Measurements from ENCODE around the gene THAP10. TPM values are rescaled to one million over a fixed set of nuclear protein-coding genes. Genes with fewer than 3 reads are reported as not detected.

THAP10 gene
- total RNA-seq, 3 donors from 2014 or later = not detected

GRCh38 chr15:70853318-70853972 is 38.8 kb downstream of the THAP10 start:
- Mint-ChIP-seq H3K27me3 (ENCODE audit: low read depth) (peaks cover 63% of the 10 kb centered on the region), H3K4me1 (ENCODE audit: low read depth) (peaks cover 7% of the 10 kb centered on the region), H3K9me3 (no peaks in the 10 kb centered on the region), H3K36me3 (ENCODE audit: insufficient read depth) (no peaks in the 10 kb centered on the region), H3K4me3 (peak overlapping the region; percentile 67)
- DNase-seq (no peak), ATAC-seq (peak; percentile 65 to 67)

DNA sequence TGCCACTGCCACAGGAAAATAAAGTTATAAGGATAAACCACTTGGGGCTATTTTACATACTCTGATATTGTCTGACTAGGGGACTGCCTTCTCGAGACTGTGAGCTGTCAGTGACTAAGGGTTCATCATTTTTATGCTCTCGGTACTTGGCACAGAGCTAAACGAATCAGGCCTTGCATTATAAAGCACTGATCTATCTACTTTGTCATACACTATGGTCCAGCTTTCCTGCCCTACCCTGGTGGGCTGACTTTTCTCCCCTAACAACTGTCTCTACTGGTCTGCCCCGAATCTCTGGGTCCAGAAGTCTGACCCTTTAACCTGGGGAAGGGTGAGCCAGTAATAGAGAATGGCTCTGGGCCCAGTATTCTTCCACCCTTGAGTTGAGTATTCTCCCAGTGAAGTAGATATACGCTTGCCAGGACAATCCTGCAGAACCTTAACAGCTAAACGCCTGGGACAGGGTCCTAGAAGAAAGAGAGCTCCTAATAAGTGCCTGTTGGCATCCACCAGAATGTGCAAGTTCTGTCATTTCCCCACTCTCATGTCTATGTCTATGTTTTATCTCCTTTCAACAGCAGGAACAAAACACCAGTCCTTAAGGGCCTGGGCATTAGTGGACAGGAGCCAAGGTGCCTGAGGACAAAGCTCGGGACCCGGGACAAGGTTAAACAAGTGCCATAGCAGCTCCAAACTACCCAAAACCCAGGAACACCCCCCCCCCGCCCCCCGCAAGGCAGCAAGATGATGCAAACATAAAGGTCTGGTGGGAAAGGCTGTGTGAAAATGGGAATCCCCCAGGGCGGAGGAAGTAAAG is 39.5 kb downstream of the THAP10 start:
- H3K4me3 Mint-ChIP-seq = peak overlapping the region; percentile 67
- peaks cover 7% of the 10 kb centered on the region for H3K4me1 Mint-ChIP-seq (ENCODE audit: low read depth)
- ATAC-seq = no peak

GRCh38 chr15:70851889-70852288 is 40.3 kb downstream of the THAP10 start:
- H3K4me1 Mint-ChIP-seq (ENCODE audit: low read depth) = peaks cover 7% of the 10 kb centered on the region
- no peak for ATAC-seq
- DNase-seq = no peak
- peaks cover 73% of the 10 kb centered on the region for H3K27me3 Mint-ChIP-seq (ENCODE audit: low read depth)
- H3K4me3 Mint-ChIP-seq = no peak overlapping the region
- H3K36me3 Mint-ChIP-seq (ENCODE audit: insufficient read depth) = no peaks in the 10 kb centered on the region
- no peaks in the 10 kb centered on the region for H3K9me3 Mint-ChIP-seq

More for the DNA sequence above, 39.5 kb downstream of the THAP10 start:
- Mint-ChIP-seq H3K36me3 (ENCODE audit: insufficient read depth) (no peaks in the 10 kb centered on the region), H3K9me3 (no peaks in the 10 kb centered on the region), H3K27me3 (ENCODE audit: low read depth) (peaks cover 70% of the 10 kb centered on the region)
- no peak for DNase-seq

- Mint-ChIP-seq H3K4me3 (no peak overlapping the region), H3K4me1 (ENCODE audit: low read depth) (no peaks in the 10 kb centered on the region), H3K9me3 (no peaks in the 10 kb centered on the region), H3K36me3 (ENCODE audit: insufficient read depth) (no peaks in the 10 kb centered on the region), H3K27me3 (ENCODE audit: low read depth) (peaks cover 34% of the 10 kb centered on the region)
- ATAC-seq (no peak), DNase-seq (no peak)
Measured at GRCh38 chr15:70845602-70846360, 46.5 kb downstream of the THAP10 start.

DNA sequence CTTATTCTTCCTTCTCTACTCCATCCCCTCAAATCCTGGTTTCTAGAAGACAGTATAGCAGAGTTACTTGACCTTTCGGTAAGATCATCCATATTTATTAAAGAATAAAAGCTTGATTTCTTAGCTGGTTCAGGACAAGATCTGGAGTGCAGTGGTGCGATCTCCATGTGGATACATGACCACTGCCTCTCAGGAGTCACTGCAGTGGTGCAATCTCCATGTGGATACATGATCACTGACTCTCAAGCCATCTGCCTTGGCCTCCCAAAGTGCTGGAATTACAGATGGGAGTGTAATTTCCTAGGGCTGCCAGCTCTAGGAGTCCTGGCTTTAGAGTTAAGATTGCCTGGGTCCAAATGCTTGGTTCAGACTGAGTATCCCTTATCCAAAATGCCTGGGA is 54.8 kb downstream of the THAP10 start:
- no peak for DNase-seq
- Mint-ChIP-seq H3K9me3 (no peaks in the 10 kb centered on the region), H3K36me3 (ENCODE audit: insufficient read depth) (no peaks in the 10 kb centered on the region), H3K4me1 (ENCODE audit: low read depth) (no peaks in the 10 kb centered on the region), H3K27me3 (ENCODE audit: low read depth) (peaks cover 7% of the 10 kb centered on the region), H3K4me3 (no peak overlapping the region)
- ATAC-seq = no peak

GRCh38 chr15:70835841-70836240 is 56.4 kb downstream of the THAP10 start:
- Mint-ChIP-seq H3K9me3 (no peaks in the 10 kb centered on the region), H3K36me3 (ENCODE audit: insufficient read depth) (no peaks in the 10 kb centered on the region), H3K4me3 (no peak overlapping the region), H3K4me1 (ENCODE audit: low read depth) (no peaks in the 10 kb centered on the region), H3K27me3 (ENCODE audit: low read depth) (peaks cover 7% of the 10 kb centered on the region)
- no peak for DNase-seq
- no peak for ATAC-seq

- no peak for ATAC-seq
- Mint-ChIP-seq H3K9me3 (no peaks in the 10 kb centered on the region), H3K36me3 (ENCODE audit: insufficient read depth) (no peaks in the 10 kb centered on the region), H3K4me3 (no peak overlapping the region), H3K4me1 (ENCODE audit: low read depth) (no peaks in the 10 kb centered on the region), H3K27me3 (ENCODE audit: low read depth) (peaks cover 7% of the 10 kb centered on the region)
- DNase-seq = no peak
Measured at GRCh38 chr15:70835415-70835814, 56.8 kb downstream of the THAP10 start.

DNA sequence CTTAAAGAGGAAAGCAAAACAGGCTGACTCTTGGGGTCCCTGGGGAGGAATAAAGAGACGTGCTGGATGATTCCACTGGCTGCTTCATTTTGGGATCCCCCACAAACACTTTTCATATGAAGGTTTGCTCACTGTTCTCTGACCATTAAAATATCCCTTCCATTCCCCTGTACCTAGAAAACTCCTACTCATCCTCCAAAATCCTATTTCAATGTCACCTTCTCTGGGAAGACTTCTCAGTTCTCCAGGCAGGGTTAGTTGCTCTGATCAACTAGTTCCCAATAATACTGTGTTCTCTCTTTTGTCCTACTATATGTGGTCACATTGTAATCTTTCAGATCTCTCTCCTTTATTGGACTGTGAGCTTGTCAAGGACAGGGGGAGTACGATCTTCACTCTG is 57.2 kb downstream of the THAP10 start:
- H3K4me1 Mint-ChIP-seq (ENCODE audit: low read depth) = no peaks in the 10 kb centered on the region
- H3K9me3 Mint-ChIP-seq = no peaks in the 10 kb centered on the region
- no peaks in the 10 kb centered on the region for H3K36me3 Mint-ChIP-seq (ENCODE audit: insufficient read depth)
- ATAC-seq (no peak), DNase-seq (no peak)
- peaks cover 7% of the 10 kb centered on the region for H3K27me3 Mint-ChIP-seq (ENCODE audit: low read depth)
- H3K4me3 Mint-ChIP-seq = no peak overlapping the region

- no peak for DNase-seq
- Mint-ChIP-seq H3K36me3 (ENCODE audit: insufficient read depth) (no peaks in the 10 kb centered on the region), H3K27me3 (ENCODE audit: low read depth) (peaks cover 14% of the 10 kb centered on the region), H3K9me3 (no peaks in the 10 kb centered on the region), H3K4me3 (no peak overlapping the region), H3K4me1 (ENCODE audit: low read depth) (no peaks in the 10 kb centered on the region)
- ATAC-seq = no peak
Measured at GRCh38 chr15:70833861-70834765, 58.1 kb downstream of the THAP10 start.

GRCh38 chr15:70833422-70833821 is 58.8 kb downstream of the THAP10 start:
- Mint-ChIP-seq H3K4me1 (ENCODE audit: low read depth) (no peaks in the 10 kb centered on the region), H3K4me3 (no peak overlapping the region), H3K36me3 (ENCODE audit: insufficient read depth) (no peaks in the 10 kb centered on the region), H3K27me3 (ENCODE audit: low read depth) (peaks cover 14% of the 10 kb centered on the region), H3K9me3 (no peaks in the 10 kb centered on the region)
- DNase-seq = no peak
- ATAC-seq = no peak

DNA sequence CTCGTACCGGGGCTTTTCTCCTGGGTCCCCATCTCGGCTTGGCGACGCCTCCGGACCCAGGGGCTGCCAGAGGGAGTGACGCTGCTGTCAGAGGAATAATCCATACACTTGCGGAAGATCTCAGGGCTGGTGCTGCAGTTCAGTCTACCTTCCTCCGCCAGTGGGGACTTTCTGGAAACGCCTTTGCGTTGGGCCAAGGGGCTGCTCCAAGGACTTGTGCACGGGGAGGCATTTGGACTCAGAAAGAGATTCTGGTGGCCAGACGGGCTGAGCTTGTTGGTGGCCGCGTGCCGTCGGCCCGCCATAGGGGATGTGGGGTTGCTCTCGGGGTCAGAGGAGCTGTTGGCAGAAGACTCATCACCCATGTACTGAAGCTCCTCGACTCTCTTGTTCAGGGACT is 60.1 kb downstream of the THAP10 start:
- Mint-ChIP-seq H3K4me3 (no peak overlapping the region), H3K27me3 (ENCODE audit: low read depth) (peaks cover 13% of the 10 kb centered on the region), H3K4me1 (ENCODE audit: low read depth) (no peaks in the 10 kb centered on the region), H3K9me3 (no peaks in the 10 kb centered on the region), H3K36me3 (ENCODE audit: insufficient read depth) (no peaks in the 10 kb centered on the region)
- no peak for DNase-seq
- ATAC-seq = no peak

All from activated T-cell treated with anti-CD3 and anti-CD28 coated beads, Interleukin-2, amount 50 U/mL, for 4 hours (primary cell).